ENCODE results near the gene OGN. TPM values are rescaled to one million over a fixed set of nuclear protein-coding genes. Genes with fewer than 3 reads are reported as not detected.

Gene OGN
- total and polyA plus RNA-seq, 2 experiments from 2014 or later: 16.7 to 43.5 TPM

GRCh38 chr9:92373167-92373566 is 31.2 kb downstream of the OGN start:
- TF ChIP-seq CTCF (IDR thresholded peaks at IDR 0.05; ENCODE audit: poor library complexity) (no peak), EZH2phosphoT487 (IDR thresholded peaks at IDR 0.05; ENCODE audit: low read depth, severe bottlenecking, unreplicated experiment) (no peak), EZH2 (IDR thresholded peaks at IDR 0.05; ENCODE audit: borderline replicate concordance) (no peak)
- Histone ChIP-seq H3K27ac (no peak overlapping the region), H3K36me3 (replicated peaks; ENCODE audit: insufficient read depth, low read depth) (no peaks in the 10 kb centered on the region), H3K4me1 (ENCODE audit: insufficient read depth) (peaks cover 4% of the 10 kb centered on the region), H3K27me3 (no peaks in the 10 kb centered on the region), H3K79me2 (no peaks in the 10 kb centered on the region), H3K4me3 (no peak overlapping the region), H4K20me1 (ENCODE audit: insufficient read depth, poor library complexity, severe bottlenecking) (no peaks in the 10 kb centered on the region), H2AFZ (no peak overlapping the region), H3K4me2 (no peak overlapping the region), H3K9me3 (ENCODE audit: low read depth) (no peaks in the 10 kb centered on the region), H3K9me2 (replicated peaks; ENCODE audit: insufficient read depth) (no peaks in the 10 kb centered on the region)
- 99% methylated on average over 2 of the region's 2 CpGs for WGBS (ENCODE audit: low lambda C conversion rate, missing lambda C conversion rate)
- DNase-seq (ENCODE audit: low spot score): no peak

- Histone ChIP-seq H3K4me2 (no peak overlapping the region), H4K20me1 (ENCODE audit: insufficient read depth, poor library complexity, severe bottlenecking) (no peaks in the 10 kb centered on the region), H3K36me3 (replicated peaks; ENCODE audit: insufficient read depth, low read depth) (no peaks in the 10 kb centered on the region), H2AFZ (no peak overlapping the region), H3K9me3 (ENCODE audit: low read depth) (no peaks in the 10 kb centered on the region), H3K4me1 (ENCODE audit: insufficient read depth) (no peaks in the 10 kb centered on the region), H3K79me2 (no peaks in the 10 kb centered on the region), H3K9me2 (replicated peaks; ENCODE audit: insufficient read depth) (no peaks in the 10 kb centered on the region), H3K27me3 (no peaks in the 10 kb centered on the region), H3K4me3 (no peak overlapping the region), H3K27ac (no peak overlapping the region)
- no peak for TF ChIP-seq EZH2phosphoT487 (IDR thresholded peaks at IDR 0.05; ENCODE audit: low read depth, severe bottlenecking, unreplicated experiment)
- TF ChIP-seq CTCF (IDR thresholded peaks at IDR 0.05; ENCODE audit: poor library complexity): no peak
- TF ChIP-seq EZH2 (IDR thresholded peaks at IDR 0.05; ENCODE audit: borderline replicate concordance): no peak
- whole genome bisulfite sequencing (ENCODE audit: low lambda C conversion rate, missing lambda C conversion rate): 16% methylated on average over 2 of the region's 2 CpGs
- no peak for DNase-seq (ENCODE audit: low spot score)
Measured at GRCh38 chr9:92369075-92369474, 35.3 kb downstream of the OGN start.

- Histone ChIP-seq H3K9me3 (ENCODE audit: low read depth) (no peaks in the 10 kb centered on the region), H3K79me2 (no peaks in the 10 kb centered on the region), H4K20me1 (ENCODE audit: insufficient read depth, poor library complexity, severe bottlenecking) (no peaks in the 10 kb centered on the region), H3K36me3 (replicated peaks; ENCODE audit: insufficient read depth, low read depth) (no peaks in the 10 kb centered on the region), H3K4me2 (no peak overlapping the region), H2AFZ (peak overlapping the region; percentile 64), H3K4me3 (no peak overlapping the region), H3K9me2 (replicated peaks; ENCODE audit: insufficient read depth) (no peaks in the 10 kb centered on the region), H3K27me3 (no peaks in the 10 kb centered on the region), H3K4me1 (ENCODE audit: insufficient read depth) (peaks cover 5% of the 10 kb centered on the region), H3K27ac (no peak overlapping the region)
- 78% methylated on average over 3 of the region's 3 CpGs for WGBS (ENCODE audit: low lambda C conversion rate, missing lambda C conversion rate)
- DNase-seq (ENCODE audit: low spot score): no peak
- TF ChIP-seq EZH2 (IDR thresholded peaks at IDR 0.05; ENCODE audit: borderline replicate concordance) (no peak), EZH2phosphoT487 (IDR thresholded peaks at IDR 0.05; ENCODE audit: low read depth, severe bottlenecking, unreplicated experiment) (no peak), CTCF (IDR thresholded peaks at IDR 0.05; ENCODE audit: poor library complexity) (no peak)
Measured at GRCh38 chr9:92360083-92360482, 44.3 kb downstream of the OGN start.
